ENCODE measurements around the gene IL17REL.

Gene IL17REL

GRCh38 chr22:49979587-49980264, 32.8 kb downstream of the IL17REL start:
- peak; percentile 41 for FAIRE-seq
- TF ChIP-seq POU2F2 (IDR thresholded peaks at IDR 0.05; ENCODE audit: low read depth, low read length): no peak
- no peak for TF ChIP-seq POLR2AphosphoS5 (IDR thresholded peaks at IDR 0.05; ENCODE audit: low read depth, low read length)
- no peak for TF ChIP-seq TAF1 (IDR thresholded peaks at IDR 0.05; ENCODE audit: low read depth, low read length)
- TF ChIP-seq SPI1 (IDR thresholded peaks at IDR 0.05; ENCODE audit: low read depth, low read length): no peak
- TF ChIP-seq PAX5 (IDR thresholded peaks at IDR 0.05; ENCODE audit: insufficient read depth, low read length, severe bottlenecking): no peak
- no peak for TF ChIP-seq POLR2A (IDR thresholded peaks at IDR 0.05; ENCODE audit: low read depth, low read length)
- no peak for DNase-seq (ENCODE audit: insufficient read length, low spot score)

GRCh38 chr22:49977578-49977977, 35.0 kb downstream of the IL17REL start:
- DNase-seq (ENCODE audit: insufficient read length, low spot score) (no peak), FAIRE-seq (no peak)
- TF ChIP-seq SPI1 (IDR thresholded peaks at IDR 0.05; ENCODE audit: low read depth, low read length): no peak
- no peak for TF ChIP-seq TAF1 (IDR thresholded peaks at IDR 0.05; ENCODE audit: low read depth, low read length)
- TF ChIP-seq POLR2A (IDR thresholded peaks at IDR 0.05; ENCODE audit: low read depth, low read length): no peak
- TF ChIP-seq POLR2AphosphoS5 (IDR thresholded peaks at IDR 0.05; ENCODE audit: low read depth, low read length): no peak
- no peak for TF ChIP-seq PAX5 (IDR thresholded peaks at IDR 0.05; ENCODE audit: insufficient read depth, low read length, severe bottlenecking)
- TF ChIP-seq POU2F2 (IDR thresholded peaks at IDR 0.05; ENCODE audit: low read depth, low read length): no peak

- no peak for DNase-seq (ENCODE audit: insufficient read length, low spot score)
- FAIRE-seq: peak; percentile 84
Measured at GRCh38 chr22:49976439-49977175, 36.0 kb downstream of the IL17REL start.

DNA sequence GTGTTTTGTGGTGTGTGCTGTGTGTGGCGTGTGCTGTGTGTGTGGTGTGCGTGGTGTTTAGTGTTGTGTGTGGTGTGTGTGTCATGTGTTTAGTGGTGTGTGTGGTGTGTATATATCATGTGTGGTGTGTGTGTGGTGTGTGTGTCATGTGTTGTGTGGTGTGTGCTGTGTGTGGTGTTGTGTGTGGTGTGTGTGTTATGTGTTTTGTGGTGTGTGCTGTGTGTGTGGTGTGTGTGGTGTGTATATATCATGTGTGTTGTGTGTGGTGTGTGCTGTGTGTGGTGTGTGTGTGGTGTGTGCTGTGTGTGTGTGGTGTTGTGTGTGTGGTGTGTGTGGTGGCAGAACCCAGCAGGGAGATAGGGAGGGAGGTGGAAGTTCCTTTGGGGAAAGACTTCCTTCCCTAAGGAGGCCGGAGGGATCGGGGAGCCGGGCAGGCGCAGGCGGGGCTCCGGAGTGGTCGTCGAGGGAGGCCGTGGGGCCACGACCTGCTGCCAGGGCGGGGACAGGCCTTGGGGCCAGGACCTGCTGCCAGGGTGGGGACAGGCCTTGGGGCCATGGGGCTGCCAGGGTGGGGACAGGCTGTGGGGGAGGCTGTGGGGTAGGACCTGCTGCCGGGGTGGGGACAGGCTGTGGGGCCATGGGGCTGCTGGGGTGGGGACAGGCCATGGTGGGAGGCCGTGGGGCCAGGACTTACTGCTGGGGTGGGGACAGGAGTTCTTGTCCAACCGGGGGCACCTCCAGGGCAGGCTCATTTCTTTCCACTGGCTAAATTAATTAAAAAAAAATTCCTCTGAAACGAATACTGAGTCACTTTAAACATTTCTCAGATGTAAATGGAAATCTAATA, 36.8 kb downstream of the IL17REL start:
- FAIRE-seq: no peak

More at GRCh38 chr22:49976439-49977175, 36.0 kb downstream of the IL17REL start:
- TF ChIP-seq POU2F2 (IDR thresholded peaks at IDR 0.05; ENCODE audit: low read depth, low read length) (peak; percentile 71; the same call in 1 of the 2 replicates), SPI1 (IDR thresholded peaks at IDR 0.05; ENCODE audit: low read depth, low read length) (peak; percentile 92), POLR2AphosphoS5 (IDR thresholded peaks at IDR 0.05; ENCODE audit: low read depth, low read length) (no peak), PAX5 (IDR thresholded peaks at IDR 0.05; ENCODE audit: insufficient read depth, low read length, severe bottlenecking) (no peak), TAF1 (IDR thresholded peaks at IDR 0.05; ENCODE audit: low read depth, low read length) (no peak), POLR2A (IDR thresholded peaks at IDR 0.05; ENCODE audit: low read depth, low read length) (no peak)

GRCh38 chr22:49973018-49973961, 39.3 kb downstream of the IL17REL start:
- DNase-seq (ENCODE audit: insufficient read length, low spot score) (no peak), FAIRE-seq (no peak)
- TF ChIP-seq POLR2AphosphoS5 (IDR thresholded peaks at IDR 0.05; ENCODE audit: low read depth, low read length): no peak
- peak; percentile 26; the same call in 1 of the 2 replicates for TF ChIP-seq POLR2A (IDR thresholded peaks at IDR 0.05; ENCODE audit: low read depth, low read length)

More for the DNA sequence above, 36.8 kb downstream of the IL17REL start:
- no peak for TF ChIP-seq POLR2AphosphoS5 (IDR thresholded peaks at IDR 0.05; ENCODE audit: low read depth, low read length)
- no peak for TF ChIP-seq SPI1 (IDR thresholded peaks at IDR 0.05; ENCODE audit: low read depth, low read length)
- TF ChIP-seq TAF1 (IDR thresholded peaks at IDR 0.05; ENCODE audit: low read depth, low read length): no peak
- no peak for TF ChIP-seq PAX5 (IDR thresholded peaks at IDR 0.05; ENCODE audit: insufficient read depth, low read length, severe bottlenecking)
- no peak for DNase-seq (ENCODE audit: insufficient read length, low spot score)

DNA sequence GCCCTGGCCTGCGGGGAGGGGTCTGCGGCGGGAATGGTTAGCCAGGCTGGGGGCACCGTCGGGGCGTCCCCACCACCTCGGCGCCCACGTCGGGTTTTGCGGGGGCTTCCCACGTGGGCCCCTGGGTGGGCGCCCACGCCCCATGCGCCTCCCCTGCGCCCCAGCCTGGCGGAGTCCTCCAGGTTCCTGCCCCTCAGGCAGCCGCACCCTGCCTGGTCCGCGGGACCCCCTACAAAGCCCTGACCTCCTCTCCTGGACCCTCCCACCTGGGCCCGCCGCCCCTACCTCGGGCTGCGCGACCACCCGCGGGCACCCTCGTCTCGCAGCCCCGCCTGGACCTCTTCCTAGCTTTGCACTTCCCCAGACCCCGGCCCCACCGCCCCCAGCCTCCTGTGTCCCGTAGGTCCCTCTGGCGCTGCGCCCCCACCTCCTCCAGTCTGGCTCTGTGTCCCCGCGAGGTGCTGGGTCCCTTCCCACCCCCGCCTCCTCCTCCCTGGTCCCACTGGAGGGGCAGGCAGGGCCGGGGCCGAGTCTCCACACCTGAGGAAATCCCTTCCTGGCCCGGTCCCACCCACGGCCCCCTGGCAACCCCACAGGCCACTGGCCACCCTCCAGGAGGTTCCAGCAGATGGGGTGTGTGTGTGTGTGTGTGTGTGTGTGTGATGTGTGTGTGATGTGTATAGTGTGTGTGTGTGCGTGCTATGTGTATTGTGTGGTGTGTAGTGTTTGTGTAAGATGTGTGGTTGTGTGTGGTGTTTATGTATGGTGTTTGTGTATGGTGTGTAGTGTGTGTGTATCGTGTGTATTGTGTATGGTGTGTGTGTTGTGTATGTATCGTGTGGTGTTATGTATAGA, 40.2 kb downstream of the IL17REL start:
- no peak for FAIRE-seq
- TF ChIP-seq POLR2AphosphoS5 (IDR thresholded peaks at IDR 0.05; ENCODE audit: low read depth, low read length) (no peak), POU2F2 (IDR thresholded peaks at IDR 0.05; ENCODE audit: low read depth, low read length) (no peak), PAX5 (IDR thresholded peaks at IDR 0.05; ENCODE audit: insufficient read depth, low read length, severe bottlenecking) (no peak), TAF1 (IDR thresholded peaks at IDR 0.05; ENCODE audit: low read depth, low read length) (no peak), POLR2A (IDR thresholded peaks at IDR 0.05; ENCODE audit: low read depth, low read length) (no peak), SPI1 (IDR thresholded peaks at IDR 0.05; ENCODE audit: low read depth, low read length) (no peak)
- DNase-seq (ENCODE audit: insufficient read length, low spot score): no peak

DNA sequence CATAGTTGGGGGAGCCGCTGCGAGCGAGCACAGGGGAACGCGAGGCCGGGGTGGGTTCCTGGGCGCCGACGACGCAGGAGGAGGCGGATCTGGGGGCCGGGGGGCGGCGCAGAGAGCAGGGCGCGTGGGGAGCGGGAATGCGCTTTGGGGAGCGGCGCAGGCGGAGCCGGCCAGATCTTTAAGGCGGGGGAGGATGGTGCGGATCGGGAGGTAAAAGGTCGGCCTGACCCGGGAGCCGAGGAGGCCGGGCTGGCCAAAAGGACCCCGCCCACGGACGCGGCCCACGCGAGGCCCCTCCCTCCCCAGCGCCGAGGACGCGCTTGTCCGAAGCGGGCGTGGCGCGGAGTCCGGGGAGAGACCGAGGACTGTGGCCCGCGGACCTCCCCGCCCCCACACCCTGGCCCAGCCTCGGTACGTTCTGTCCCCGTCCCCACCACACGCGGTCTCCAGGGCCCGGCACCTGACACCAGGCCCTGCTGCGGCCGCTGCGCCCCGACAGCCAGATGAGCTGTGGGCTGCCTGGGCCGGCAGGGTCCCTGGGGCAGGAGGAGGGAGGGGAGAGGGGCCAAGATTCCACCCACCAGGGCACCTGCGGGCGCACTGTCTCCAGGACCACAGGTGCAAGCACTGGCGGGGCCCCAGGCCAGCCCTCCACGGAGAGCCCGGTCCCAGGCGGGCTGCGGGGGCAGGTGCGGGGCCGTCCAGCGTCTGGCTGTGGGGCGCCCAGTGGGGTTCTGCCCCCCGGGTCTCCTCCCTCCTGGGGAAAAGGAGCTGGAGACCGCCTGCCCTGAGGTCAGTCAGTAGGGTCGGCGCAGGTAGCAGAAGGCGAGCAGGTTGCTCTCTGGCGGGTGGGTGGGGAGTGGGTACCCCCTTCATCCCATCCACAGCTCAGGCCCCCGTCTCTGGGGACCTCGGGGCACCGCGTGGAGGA, 41.1 kb downstream of the IL17REL start:
- DNase-seq (ENCODE audit: insufficient read length, low spot score) (no peak), FAIRE-seq (no peak)
- TF ChIP-seq POLR2A (IDR thresholded peaks at IDR 0.05; ENCODE audit: low read depth, low read length) (no peak), PAX5 (IDR thresholded peaks at IDR 0.05; ENCODE audit: insufficient read depth, low read length, severe bottlenecking) (no peak), SPI1 (IDR thresholded peaks at IDR 0.05; ENCODE audit: low read depth, low read length) (no peak), POU2F2 (IDR thresholded peaks at IDR 0.05; ENCODE audit: low read depth, low read length) (no peak), TAF1 (IDR thresholded peaks at IDR 0.05; ENCODE audit: low read depth, low read length) (no peak), POLR2AphosphoS5 (IDR thresholded peaks at IDR 0.05; ENCODE audit: low read depth, low read length) (no peak; the same call in 1 of the 2 replicates)
